MCF 10A (cell line): Measurements from ENCODE around the gene NCL. TPM values are rescaled to one million over a fixed set of nuclear protein-coding genes. Genes with fewer than 3 reads are reported as not detected.
A peak's percentile ranks its signal among the peaks of the same experiment; 100 is the strongest.

Experiments
- BruUV-seq: library from RNA; stranded (reverse); fragments of 400-500 nt; replicated peaks from 2 replicates; lab custom pipeline; 2021; lab: Mats Ljungman, UMichigan
- CTCF ChIA-PET: fragments of 300-600 bp; sonication (Branson Sonifier 250); formaldehyde crosslinking; extraction: SDS; loops from one replicate; lab custom pipeline; 2021; ENCODE audit warnings: antibody characterized with exemption, inconsistent platforms; lab: Yijun Ruan, JAX
- POLR2A ChIA-PET: fragments of 300-600, 350-650 bp; sonication (Branson Sonifier 250); formaldehyde crosslinking; extraction: SDS; loops from one replicate; lab custom pipeline; 2020; ENCODE audit warnings: antibody characterized with exemption, inconsistent platforms; lab: Yijun Ruan, JAX
- DNase-seq: peaks from one replicate; pipeline ENCODE4 v3.0.0-alpha.2; 2018; ENCODE audit not compliant: unreplicated experiment
- H3K27ac Mint-ChIP-seq: one replicate; pipeline ENCODE4 v1.8.0; 2022; ENCODE audit warnings: mild to moderate bottlenecking, low read depth, mixed read lengths; ENCODE audit not compliant: unreplicated experiment
- H3K27me3 Mint-ChIP-seq: one replicate; pipeline ENCODE4 v1.8.0; 2022; ENCODE audit warnings: mixed read lengths; ENCODE audit not compliant: insufficient read depth, unreplicated experiment
- H3K36me3 Mint-ChIP-seq: one replicate; pipeline ENCODE4 v1.8.0; 2022; ENCODE audit warnings: mild to moderate bottlenecking, moderate library complexity, mixed read lengths; ENCODE audit not compliant: insufficient read depth, unreplicated experiment
- H3K4me1 Mint-ChIP-seq: one replicate; pipeline ENCODE4 v1.8.0; 2022; ENCODE audit warnings: mixed read lengths; ENCODE audit not compliant: insufficient read depth, unreplicated experiment
- H3K4me3 Mint-ChIP-seq: one replicate; pipeline ENCODE4 v1.8.0; 2022; ENCODE audit warnings: mild to moderate bottlenecking, moderate library complexity, mixed read lengths; ENCODE audit not compliant: unreplicated experiment
- H3K9me3 Mint-ChIP-seq: one replicate; pipeline ENCODE4 v1.8.0; 2022; ENCODE audit warnings: mixed read lengths; ENCODE audit not compliant: unreplicated experiment
- CTCF ChIP-seq: fragments of 200-600 bp; IDR thresholded peaks from one replicate; pipeline ENCODE4 v1.8.0; 2022; ENCODE audit warnings: antibody characterized with exemption, mild to moderate bottlenecking; ENCODE audit not compliant: unreplicated experiment
- intact Hi-C: fragments of 100-400 bp; cut with micrococcal nuclease; formaldehyde crosslinking; loops from 2 replicates; pipeline ENCODE4 v1.14.1; 2022
- total RNA-seq: library from RNA; stranded (reverse); gene quantifications from 2 replicates; pipeline ENCODE4 v1.2.3, GENCODE V29; 2022

Gene NCL
- total RNA-seq, 1 experiment from 2014 or later = 778 TPM

- no peak for TF ChIP-seq CTCF
- ChIA-PET CTCF (interaction anchor here (3.0 kb wide), 1 partner anchor 9 kb away, joined by 24 read pairs; no protein-coding TSS in a partner anchor), POLR2A (interaction anchor here (0.9 to 1.6 kb wide), 2 partner anchors 26 to 48 kb away, joined by 5 to 7 read pairs; partner anchors contain the start of gene NCL)
- H3K9me3 Mint-ChIP-seq = no peaks in the 10 kb centered on the region
- no peak overlapping the region for H3K27ac Mint-ChIP-seq
- H3K4me1 Mint-ChIP-seq = no peaks in the 10 kb centered on the region
- H3K36me3 Mint-ChIP-seq = no peaks in the 10 kb centered on the region
- no peaks in the 10 kb centered on the region for H3K27me3 Mint-ChIP-seq
- H3K4me3 Mint-ChIP-seq = no peak overlapping the region
- DNase-seq = no peak
- intact Hi-C loops = no loop called here
- BruUV-seq = no TSS peak
Observed at GRCh38 chr2:231490801-231491200, 26.5 kb upstream of the NCL start.

- H3K27me3 Mint-ChIP-seq = no peaks in the 10 kb centered on the region
- POLR2A ChIA-PET = interaction anchor here (1.6 kb wide), 1 partner anchor 25 kb away, joined by 7 read pairs; the partner anchor contains the start of gene NCL
- intact Hi-C loops = no loop called here
Observed at GRCh38 chr2:231489990-231490389, 25.7 kb upstream of the NCL start.

GRCh38 chr2:231488331-231488730 lies 24.0 kb upstream of the NCL start:
- H3K36me3 Mint-ChIP-seq = no peaks in the 10 kb centered on the region
- H3K9me3 Mint-ChIP-seq = no peaks in the 10 kb centered on the region
- H3K4me1 Mint-ChIP-seq = peaks cover under 1% of the 10 kb centered on the region
- H3K27me3 Mint-ChIP-seq = no peaks in the 10 kb centered on the region
- TF ChIP-seq CTCF = no peak
- intact Hi-C loops = no loop called here
- H3K27ac Mint-ChIP-seq = no peak overlapping the region
- CTCF ChIA-PET = interaction anchor here (0.6 to 0.8 kb wide), 2 partner anchors 9 to 1895 kb away, joined by 3 read pairs; no protein-coding TSS in a partner anchor
- DNase-seq = no peak
- no TSS peak for BruUV-seq
- H3K4me3 Mint-ChIP-seq = no peak overlapping the region
- POLR2A ChIA-PET = interaction anchor here (0.7 kb wide), 1 partner anchor 327 kb away, joined by 3 read pairs; no protein-coding TSS in a partner anchor

More at GRCh38 chr2:231489990-231490389, 25.7 kb upstream of the NCL start:
- Mint-ChIP-seq H3K4me1 (no peaks in the 10 kb centered on the region), H3K9me3 (no peaks in the 10 kb centered on the region), H3K27ac (no peak overlapping the region), H3K36me3 (no peaks in the 10 kb centered on the region), H3K4me3 (no peak overlapping the region)
- no TSS peak for BruUV-seq
- CTCF ChIA-PET = interaction anchor here (0.7 to 3.0 kb wide), 2 partner anchors 8 to 613 kb away, joined by 3 to 24 read pairs; no protein-coding TSS in a partner anchor
- peak; percentile 31 for TF ChIP-seq CTCF
- no peak for DNase-seq

GRCh38 chr2:231486851-231487596 lies 22.7 kb upstream of the NCL start:
- H3K27me3 Mint-ChIP-seq = no peaks in the 10 kb centered on the region
- H3K27ac Mint-ChIP-seq = no peak overlapping the region
- intact Hi-C loops = no loop called here
- no peak overlapping the region for H3K4me3 Mint-ChIP-seq
- H3K36me3 Mint-ChIP-seq = no peaks in the 10 kb centered on the region
- no peak for DNase-seq
- ChIA-PET POLR2A (interaction anchor here (0.9 to 2.0 kb wide), 2 partner anchors 22 kb away, joined by 3 to 5 read pairs; partner anchors contain the start of gene NCL), CTCF (interaction anchor here (0.6 to 1.7 kb wide), 3 partner anchors 71 to 422 kb away, joined by 3 to 5 read pairs (median 3); no protein-coding TSS in a partner anchor)
- no peaks in the 10 kb centered on the region for H3K9me3 Mint-ChIP-seq
- H3K4me1 Mint-ChIP-seq = peaks cover 9% of the 10 kb centered on the region
- no peak for TF ChIP-seq CTCF
- no TSS peak for BruUV-seq
